AG10803 (cell line): ENCODE measurements around the gene IQCN.

Experiments used
- DNase-seq: peaks from one replicate; pipeline ENCODE4 v3.0.0; 2010; ENCODE audit warnings: low read depth
- H3K4me3 ChIP-seq: 2 replicates; pipeline ENCODE4 v1.5.1; 2011; ENCODE audit warnings: mild to moderate bottlenecking, low read length, control low read depth
- CTCF ChIP-seq: conservative IDR thresholded peaks from 2 replicates; pipeline ENCODE4 v1.5.1; 2011; ENCODE audit warnings: mild to moderate bottlenecking, low read length, control low read depth, inconsistent platforms

Gene IQCN

DNA sequence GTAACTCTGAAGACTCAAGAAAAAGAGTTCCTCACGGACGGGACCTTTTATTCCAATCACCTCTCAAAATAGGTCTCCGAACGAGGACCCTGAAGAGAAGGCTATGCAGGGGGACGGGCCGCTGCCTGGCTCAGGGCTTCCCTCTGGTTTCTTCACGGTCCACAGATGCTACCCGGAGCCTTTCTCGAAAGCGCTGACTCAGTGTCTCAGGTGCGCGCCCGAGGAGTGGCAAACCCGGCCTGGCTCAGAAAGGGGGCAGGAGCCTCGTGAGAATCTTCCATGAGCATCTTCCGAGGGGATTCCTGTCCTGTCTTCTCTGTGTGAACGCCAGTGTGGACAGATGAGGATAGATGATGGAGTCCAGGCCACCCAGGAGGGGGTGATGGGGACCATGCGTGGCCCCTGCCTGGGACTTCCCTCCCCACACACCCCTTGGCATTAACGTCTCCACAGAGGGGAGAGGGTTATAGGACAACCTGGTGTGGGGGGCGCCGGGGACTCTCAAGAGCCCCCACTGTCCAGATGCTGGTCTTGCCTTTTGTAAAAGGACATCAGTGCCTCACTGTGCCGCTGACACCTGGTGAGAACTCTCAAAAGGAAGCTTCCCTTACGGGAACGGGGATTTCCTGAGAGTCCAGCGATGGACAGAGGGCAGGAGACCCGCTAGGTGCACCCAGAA is 32.1 kb upstream of the IQCN start:
- H3K4me3 ChIP-seq: no peak overlapping the region
- DNase-seq: no peak
- no peak for TF ChIP-seq CTCF

DNA sequence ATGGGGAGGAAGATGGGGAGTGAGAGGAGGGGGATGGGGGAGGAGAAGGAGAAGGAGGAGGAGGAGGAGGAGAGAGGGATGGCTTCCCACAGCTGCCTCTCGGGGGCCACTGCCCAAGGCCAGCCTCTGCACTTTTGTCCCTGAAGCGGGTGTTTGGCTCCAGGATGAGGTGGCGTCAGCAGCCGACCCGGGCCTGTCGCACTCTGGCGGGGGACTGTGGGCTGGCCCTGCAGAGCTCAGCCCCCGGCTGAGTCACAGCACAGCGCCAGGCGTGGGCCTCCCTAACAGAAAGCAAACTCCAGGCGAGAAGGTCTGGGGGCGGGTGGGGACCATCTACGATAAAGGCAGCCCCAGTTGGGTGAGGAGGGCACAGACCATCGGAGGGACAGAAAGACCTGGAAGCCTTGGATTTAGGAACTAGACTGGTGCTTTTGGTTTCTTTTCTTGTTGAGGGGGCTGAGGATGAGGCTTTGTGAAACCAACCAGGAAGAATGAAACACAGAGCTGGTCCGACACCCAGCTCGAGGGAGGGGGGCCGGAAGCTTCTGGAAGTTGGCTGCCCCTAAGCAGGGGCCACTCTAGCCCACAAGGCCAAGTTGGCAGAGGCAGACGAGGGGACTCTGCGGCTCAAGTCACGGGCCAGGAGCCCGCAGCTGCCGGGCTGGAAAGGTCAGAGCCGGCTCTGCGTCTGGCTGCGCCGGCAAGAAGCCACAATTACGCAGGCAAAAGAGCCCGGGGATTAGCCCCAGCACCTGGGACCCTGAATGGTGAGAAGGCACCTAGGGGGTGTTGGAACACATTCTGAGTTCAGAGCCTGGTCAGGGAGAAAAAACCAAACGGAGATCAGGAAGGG is 30.4 kb upstream of the IQCN start:
- peak overlapping the region; percentile 56 for H3K4me3 ChIP-seq
- no peak for TF ChIP-seq CTCF
- DNase-seq: peak; percentile 71

GRCh38 chr19:18304208-18304457 is 29.9 kb upstream of the IQCN start:
- DNase-seq: no peak
- H3K4me3 ChIP-seq: peak overlapping the region; percentile 56
- TF ChIP-seq CTCF: no peak

DNA sequence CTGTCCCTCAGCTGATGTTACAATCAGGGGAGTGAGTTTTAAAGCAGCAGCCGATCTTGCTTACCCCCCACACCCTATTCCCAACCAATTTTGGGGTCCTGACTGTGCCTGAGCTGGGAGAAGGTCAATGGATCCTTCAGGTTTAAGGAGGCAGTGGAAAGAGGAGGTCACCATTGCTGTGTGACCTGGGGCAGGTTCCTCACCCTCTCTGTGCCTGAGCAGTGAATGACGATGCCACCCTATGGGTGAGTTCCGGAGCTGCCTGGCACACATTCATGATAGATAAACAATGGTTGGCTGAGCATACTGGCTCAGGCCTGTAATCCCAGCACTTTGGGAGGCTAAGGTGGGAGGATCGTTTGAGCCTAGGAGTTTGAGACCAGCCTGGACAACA is 27.5 kb upstream of the IQCN start:
- no peak for DNase-seq
- no peak for TF ChIP-seq CTCF
- H3K4me3 ChIP-seq: no peak overlapping the region

DNA sequence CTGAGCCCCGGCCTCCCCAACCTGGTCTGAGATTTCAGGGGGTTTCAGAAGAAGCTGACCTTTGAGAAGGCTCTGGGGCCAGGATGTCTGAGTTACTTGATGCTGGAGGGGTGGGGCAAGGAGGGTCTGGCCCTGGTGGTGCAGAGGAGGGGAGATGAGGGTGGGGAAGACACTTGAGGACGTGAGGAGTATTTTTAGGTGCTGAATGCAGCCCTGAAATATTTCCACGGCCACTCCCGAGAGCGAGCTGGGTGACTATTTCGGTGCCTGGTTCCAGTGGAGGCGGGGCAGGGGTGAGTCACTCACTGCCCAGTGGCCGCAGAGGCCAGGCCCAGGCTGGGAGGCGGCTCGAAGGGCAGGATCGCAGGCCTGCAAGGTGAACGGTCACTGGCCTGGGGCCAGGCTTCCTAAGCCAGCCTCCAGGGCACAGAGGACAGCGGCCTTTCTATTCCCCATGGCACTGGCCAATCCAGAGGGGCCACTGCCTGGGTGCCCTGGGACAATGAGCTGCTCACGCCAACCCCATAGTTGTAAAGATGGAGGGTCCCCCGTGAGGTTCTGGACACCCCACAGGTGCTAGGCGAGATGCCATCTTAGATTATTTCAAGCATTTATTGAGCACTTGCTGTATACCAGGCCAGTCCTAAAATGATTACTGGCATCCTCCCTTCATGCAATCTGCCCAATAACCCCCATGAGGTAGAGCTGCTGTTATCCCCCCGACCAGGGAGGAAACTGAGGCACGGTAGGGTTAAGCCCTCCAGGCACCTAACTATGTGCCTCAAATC is 26.9 kb upstream of the IQCN start:
- no peak for TF ChIP-seq CTCF
- DNase-seq: peak; percentile 73
- no peak overlapping the region for H3K4me3 ChIP-seq

DNA sequence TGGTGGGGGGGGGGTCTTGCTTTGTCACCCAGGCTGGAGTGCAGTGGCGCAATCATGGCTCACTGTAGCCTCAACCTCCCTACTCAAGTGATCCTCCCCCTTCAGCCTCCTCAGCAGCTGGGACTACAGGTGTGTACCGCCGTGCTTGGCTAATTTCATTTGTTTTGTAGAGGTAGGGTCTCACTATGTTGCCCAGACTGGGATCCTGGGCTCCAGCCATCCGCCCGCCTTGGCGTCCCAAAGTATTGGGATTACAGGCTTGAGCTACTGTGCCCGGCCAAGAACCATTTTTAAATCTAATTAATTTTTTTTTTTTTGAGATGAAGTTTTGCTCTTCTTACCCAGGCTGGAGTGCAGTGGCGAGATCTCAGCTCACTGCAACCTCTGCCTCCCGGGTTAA is 25.4 kb upstream of the IQCN start:
- no peak for TF ChIP-seq CTCF
- no peak overlapping the region for H3K4me3 ChIP-seq
- no peak for DNase-seq

GRCh38 chr19:18298601-18299000 is 24.3 kb upstream of the IQCN start:
- DNase-seq: no peak
- TF ChIP-seq CTCF: no peak
- no peak overlapping the region for H3K4me3 ChIP-seq
